Skin epidermis (tissue), 12 donors: ENCODE results near the gene ZCCHC9.
A peak's percentile ranks its signal among the peaks of the same experiment; 100 is the strongest.
"Not testable (repeated sequence)": the region's sequence is repeated elsewhere in the genome, so short reads cannot be mapped to it uniquely, and the experiment has no call there.

Experiments used
- H3K27ac ChIP-seq, 21 experiments: fragments of 200-600 bp; sonication (generic) in 11 of 21; one replicate each; pipeline ENCODE4 v1.5.0; 2020; ENCODE audit warnings: mild to moderate bottlenecking in 3 of 21, inconsistent platforms in 2 of 21, moderate library complexity in 2 of 21
- H3K4me3 ChIP-seq, 7 experiments: fragments of 200-600 bp; sonication (generic) in 2 of 7; one replicate each; pipeline ENCODE4 v1.5.0; 2020; ENCODE audit warnings: inconsistent platforms in 2 of 7, mild to moderate bottlenecking in 2 of 7, moderate library complexity in 1 of 7

ZCCHC9 gene

GRCh38 chr5:81301271-81302015 lies at the start of gene ZCCHC9:
Gene ZCCHC9 (plus strand): TSS chr5:81301587. CDS start chr5:81304758, 3,171 bp downstream.
- H3K4me3 ChIP-seq: peak within 1 kb of the TSS; percentile 70 to 97 (median 87)
- H3K27ac ChIP-seq: peak within 1 kb of the TSS; percentile 66 to 98 (median 94)

GRCh38 chr5:81251922-81252321 lies 49.5 kb upstream of the ZCCHC9 start:
- Histone ChIP-seq H3K27ac (no peak overlapping the region), H3K4me3 (no peak overlapping the region)

- Histone ChIP-seq H3K27ac (no peak overlapping the region), H3K4me3 (no peak overlapping the region)
These were observed 48.5 kb upstream of the ZCCHC9 start for GRCh38 chr5:81252904-81253303.

GRCh38 chr5:81253875-81254274 lies 47.5 kb upstream of the ZCCHC9 start:
- Histone ChIP-seq H3K4me3 (no peak overlapping the region), H3K27ac (peak overlapping the region in 4 of 21 experiments; percentile 5 to 67 (median 36))

- H3K4me3 ChIP-seq: no peak overlapping the region
- H3K27ac ChIP-seq: no peak overlapping the region
These were observed 46.4 kb upstream of the ZCCHC9 start for GRCh38 chr5:81254886-81255559.

- H3K27ac ChIP-seq: peak overlapping the region in 1 of 21 experiments; percentile 30
- no peak overlapping the region for H3K4me3 ChIP-seq
These were observed 44.6 kb upstream of the ZCCHC9 start for GRCh38 chr5:81256766-81257165.

- H3K27ac ChIP-seq, H3K4me3 ChIP-seq: not testable (repeated sequence)
These were observed 38.6 kb upstream of the ZCCHC9 start for GRCh38 chr5:81262796-81263195.

GRCh38 chr5:81265101-81265500 lies 36.3 kb upstream of the ZCCHC9 start:
- H3K27ac ChIP-seq: no peak overlapping the region
- no peak overlapping the region for H3K4me3 ChIP-seq

GRCh38 chr5:81268521-81269196 lies 32.7 kb upstream of the ZCCHC9 start:
- no peak overlapping the region for H3K4me3 ChIP-seq
- peak overlapping the region in 11 of 21 experiments; percentile 7 to 72 (median 35) for H3K27ac ChIP-seq

GRCh38 chr5:81269751-81270393 lies 31.5 kb upstream of the ZCCHC9 start:
- no peak overlapping the region for H3K4me3 ChIP-seq
- peak overlapping the region in 4 of 21 experiments; percentile 36 to 72 (median 62) for H3K27ac ChIP-seq

- not testable (repeated sequence) for H3K4me3 ChIP-seq
- H3K27ac ChIP-seq: peak overlapping the region in 3 of 21 experiments; percentile 36 to 72 (median 68)
These were observed 30.9 kb upstream of the ZCCHC9 start for GRCh38 chr5:81270394-81271027.

GRCh38 chr5:81283976-81284375 lies 17.4 kb upstream of the ZCCHC9 start:
- H3K4me3 ChIP-seq: no peak overlapping the region
- no peak overlapping the region for H3K27ac ChIP-seq

GRCh38 chr5:81286059-81286617 lies 15.2 kb upstream of the ZCCHC9 start:
- Histone ChIP-seq H3K27ac (no peak overlapping the region), H3K4me3 (no peak overlapping the region)

- no peak overlapping the region for H3K27ac ChIP-seq
- H3K4me3 ChIP-seq: no peak overlapping the region
These were observed 13.4 kb upstream of the ZCCHC9 start for GRCh38 chr5:81288021-81288433.

- H3K4me3 ChIP-seq: no peak overlapping the region
- H3K27ac ChIP-seq: no peak overlapping the region
These were observed 11.2 kb upstream of the ZCCHC9 start for GRCh38 chr5:81290146-81290545.

- Histone ChIP-seq H3K4me3 (no peak overlapping the region), H3K27ac (no peak overlapping the region)
These were observed 9.3 kb upstream of the ZCCHC9 start for GRCh38 chr5:81292130-81292529.

GRCh38 chr5:81294021-81294420 lies 7.4 kb upstream of the ZCCHC9 start:
- H3K4me3 ChIP-seq, H3K27ac ChIP-seq: not testable (repeated sequence)

GRCh38 chr5:81297531-81297930 lies 3.9 kb upstream of the ZCCHC9 start:
- Histone ChIP-seq H3K4me3 (no peak overlapping the region), H3K27ac (peak overlapping the region in 1 of 21 experiments; percentile 24)

- peak overlapping the region in 20 of 21 experiments; percentile 82 to 98 (median 94) for H3K27ac ChIP-seq
- H3K4me3 ChIP-seq: peak overlapping the region; percentile 70 to 97 (median 87)
These were observed 491 bp upstream of the ZCCHC9 start for GRCh38 chr5:81300921-81301270.
